SK-N-SH (cell line): ENCODE data around the gene HSPBP1. TPM values are rescaled to one million over a fixed set of nuclear protein-coding genes. Genes with fewer than 3 reads are reported as not detected.
"Not testable (repeated sequence)": the region's sequence is repeated elsewhere in the genome, so short reads cannot be mapped to it uniquely, and the experiment has no call there.

ENCODE experiments used
- CTCF ChIA-PET: fragments of 300-600, 350-600 bp; formaldehyde crosslinking; extraction: SDS; loops from one replicate; lab custom pipeline; 2021; lab: Yijun Ruan, JAX
- POLR2A ChIA-PET: fragments of 350-600 bp; sonication (Branson Sonifier 250); formaldehyde crosslinking; extraction: SDS; loops from one replicate; lab custom pipeline; 2020; ENCODE audit warnings: antibody characterized with exemption, inconsistent platforms; lab: Yijun Ruan, JAX
- DNase-seq: peaks from one replicate; pipeline ENCODE4 v3.0.0; 2012
- H2AFZ ChIP-seq: fragments of 200-600 bp; sonication (generic); 2 replicates; pipeline ENCODE4 v1.8.1; 2016; ENCODE audit warnings: antibody characterized with exemption, mild to moderate bottlenecking, low read depth
- H3F3A ChIP-seq: fragments of 200-600 bp; sonication (generic); replicated peaks from 2 replicates; pipeline ENCODE3; 2016; ENCODE audit warnings: antibody characterized with exemption, mild to moderate bottlenecking; ENCODE audit not compliant: insufficient read depth
- H3K27ac ChIP-seq, 2 experiments: fragments of 200-500 bp in 1 of 2; fragments of 200-600 bp in 1 of 2; sonication (Bioruptor generic) in 1 of 2; sonication (generic), shearing (Covaris generic) in 1 of 2; 2 replicates each; pipeline versions ENCODE4 v1.5.1 to v1.6.1; 2014 to 2016; ENCODE audit warnings: low read depth in 2 of 2, inconsistent platforms in 1 of 2, low read length in 1 of 2, mild to moderate bottlenecking in 1 of 2, mixed read lengths in 1 of 2
- H3K27me3 ChIP-seq: fragments of 200-600 bp; sonication (generic), shearing (Covaris generic); 2 replicates; pipeline ENCODE4 v1.6.1; 2016; ENCODE audit warnings: mixed run types; ENCODE audit not compliant: insufficient read depth
- H3K36me3 ChIP-seq, 2 experiments: fragments of 200-500 bp in 1 of 2; fragments of 200-600 bp in 1 of 2; sonication (Bioruptor generic) in 1 of 2; sonication (generic) in 1 of 2; replicated peaks in 1 of 2; 2 replicates each; pipeline versions ENCODE3 to v1.5.1; 2014 to 2016; ENCODE audit warnings: low read length in 1 of 2, mild to moderate bottlenecking in 1 of 2; ENCODE audit not compliant: insufficient read depth in 2 of 2, control insufficient read depth in 1 of 2
- H3K4me1 ChIP-seq, 2 experiments: fragments of 200-500 bp in 1 of 2; fragments of 200-600 bp in 1 of 2; sonication (Bioruptor generic) in 1 of 2; sonication (generic), shearing (Covaris generic) in 1 of 2; 2 replicates each; pipeline versions ENCODE4 v1.5.1 to v1.6.1; 2014 to 2016; ENCODE audit warnings: low read depth in 1 of 2, low read length in 1 of 2, mixed run types in 1 of 2; ENCODE audit not compliant: insufficient read depth in 2 of 2, control insufficient read depth in 1 of 2
- H3K4me2 ChIP-seq: fragments of 200-600 bp; sonication (generic), shearing (Covaris generic); 2 replicates; pipeline ENCODE4 v1.6.1; 2017; ENCODE audit warnings: mixed run types
- H3K4me3 ChIP-seq, 2 experiments: fragments of 200-500 bp in 1 of 2; fragments of 200-600 bp in 1 of 2; sonication (Bioruptor generic) in 1 of 2; sonication (generic), shearing (Covaris generic) in 1 of 2; 2 replicates each; pipeline versions ENCODE4 v1.5.1 to v1.8.1; 2014 to 2016; ENCODE audit warnings: low read depth in 2 of 2, inconsistent platforms in 1 of 2, low read length in 1 of 2, mild to moderate bottlenecking in 1 of 2, mixed read lengths in 1 of 2, moderate library complexity in 1 of 2
- H3K79me2 ChIP-seq: fragments of 200-600 bp; sonication (generic); 2 replicates; pipeline ENCODE4 v1.8.1; 2017; ENCODE audit warnings: mild to moderate bottlenecking; ENCODE audit not compliant: insufficient read depth
- H3K9ac ChIP-seq: fragments of 200-600 bp; sonication (generic); 2 replicates; pipeline ENCODE4 v1.6.1; 2017; ENCODE audit warnings: mixed run types
- H3K9me2 ChIP-seq: fragments of 200-600 bp; sonication (generic); 2 replicates; pipeline ENCODE4 v1.6.1; 2017; ENCODE audit warnings: mixed run types
- H3K9me3 ChIP-seq: fragments of 200-600 bp; sonication (generic); 2 replicates; pipeline ENCODE4 v1.6.1; 2017; ENCODE audit warnings: mixed run types, mild to moderate bottlenecking, moderate library complexity
- H4K20me1 ChIP-seq: fragments of 200-600 bp; sonication (generic); 2 replicates; pipeline ENCODE4 v1.6.1; 2017; ENCODE audit warnings: mild to moderate bottlenecking, mixed run types; ENCODE audit not compliant: insufficient read depth
- EP300 ChIP-seq, 2 experiments: IDR thresholded peaks; 2 replicates each; pipeline versions ENCODE4 v1.4.0 to v1.6.1; 2012; ENCODE audit warnings: borderline replicate concordance in 1 of 2, low read depth in 1 of 2, low read length in 1 of 2
- EZH2phosphoT487 ChIP-seq: fragments of 200-600 bp; sonication (generic); IDR thresholded peaks from 2 replicates; pipeline ENCODE4 v1.6.1; 2017; ENCODE audit warnings: low read depth, mixed run types, mild to moderate bottlenecking, antibody characterized with exemption, moderate library complexity, borderline replicate concordance
- JUND ChIP-seq: IDR thresholded peaks from 2 replicates; pipeline ENCODE4 v1.4.0; 2012
- MAX ChIP-seq: IDR thresholded peaks from 2 replicates; pipeline ENCODE4 v1.4.0; 2012; ENCODE audit warnings: low read depth
- REST ChIP-seq: IDR thresholded peaks from 2 replicates; pipeline ENCODE4 v1.6.1; 2012; ENCODE audit warnings: mild to moderate bottlenecking, low read depth, low read length, moderate library complexity
- RFX5 ChIP-seq: IDR thresholded peaks from 2 replicates; pipeline ENCODE4 v1.6.1; 2012; ENCODE audit warnings: mild to moderate bottlenecking, improper control_type of control experiment, low read length
- RXRA ChIP-seq: IDR thresholded peaks from 2 replicates; pipeline ENCODE4 v1.4.0; 2012; ENCODE audit warnings: low read depth, mild to moderate bottlenecking, borderline replicate concordance
- SMC3 ChIP-seq: IDR thresholded peaks from 2 replicates; pipeline ENCODE4 v1.6.1; 2012; ENCODE audit warnings: low read depth, low read length, improper control_type of control experiment
- TCF12 ChIP-seq: IDR thresholded peaks from 2 replicates; pipeline ENCODE4 v1.4.0; 2012
- YY1 ChIP-seq: IDR thresholded peaks from 2 replicates; pipeline ENCODE4 v1.4.0; 2012; ENCODE audit warnings: low read depth, mild to moderate bottlenecking
- ZBTB33 ChIP-seq: IDR thresholded peaks from 2 replicates; pipeline ENCODE4 v1.4.0; 2012; ENCODE audit warnings: low read depth, borderline replicate concordance
- WGBS: methylation state at CpG from one replicate; pipeline ENCODE4 v1.1.6; 2017; ENCODE audit warnings: low lambda C conversion rate; 5-methylcytosine and 5-hydroxymethylcytosine counted together
- polyA plus RNA-seq, 3 experiments: library from polyadenylated mRNA; depleted of rRNA; stranded (reverse); fragments of >200 nt; gene quantifications; 2 replicates each; pipeline ENCODE4 v1.2.3, GENCODE V29; 2012

HSPBP1 gene
- polyA plus RNA-seq, 1 of the 3 experiments (the other 2 are of a cell fraction), result 55.4 TPM

GRCh38 chr19:55224679-55225414, 55.1 kb downstream of the HSPBP1 start:
- H3K4me2 ChIP-seq, H2AFZ ChIP-seq, H3K27ac ChIP-seq, H3K27me3 ChIP-seq, H3F3A ChIP-seq, H3K79me2 ChIP-seq, CTCF ChIA-PET, H3K9ac ChIP-seq, H3K4me3 ChIP-seq, H3K9me3 ChIP-seq, H3K9me2 ChIP-seq, POLR2A ChIA-PET: not testable (repeated sequence)
- DNase-seq, result peak; percentile 14
- Histone ChIP-seq H3K4me1 (peaks cover 0 to 37% of the 10 kb centered on the region in 2 experiments; a peak in 1 of 4 replicates), H4K20me1 (peaks cover 16% of the 10 kb centered on the region; the same call in 1 of the 2 replicates), H3K36me3 (peaks cover 0 to 34% of the 10 kb centered on the region in 2 experiments)
- WGBS, result 93% methylated on average over 9 of the region's 11 CpGs

GRCh38 chr19:55224038-55224665, 55.8 kb downstream of the HSPBP1 start:
- H3K36me3 ChIP-seq, result peaks cover 0 to 27% of the 10 kb centered on the region in 2 experiments
- ChIA-PET POLR2A (no interaction called here), CTCF (interaction anchor here (1.5 kb wide), 1 partner anchor 44 kb away, joined by 4 read pairs; the partner anchor contains the start of gene SYT5)
- H3K9me2 ChIP-seq, result no peaks in the 10 kb centered on the region
- H3K27me3 ChIP-seq, result no peaks in the 10 kb centered on the region
- H3K4me2 ChIP-seq, result no peak overlapping the region
- peak; percentile 35 for DNase-seq
- WGBS, result 87% methylated on average over 18 of the region's 26 CpGs
- H3F3A ChIP-seq, result no peaks in the 10 kb centered on the region
- no peaks in the 10 kb centered on the region for H3K79me2 ChIP-seq
- peaks cover 0 to 30% of the 10 kb centered on the region in 2 experiments; a peak in 1 of 4 replicates for H3K4me1 ChIP-seq
- H4K20me1 ChIP-seq, result peaks cover 16% of the 10 kb centered on the region; the same call in 1 of the 2 replicates
- no peak overlapping the region for H3K4me3 ChIP-seq
- no peak overlapping the region for H2AFZ ChIP-seq
- no peak overlapping the region for H3K9ac ChIP-seq
- no peaks in the 10 kb centered on the region for H3K9me3 ChIP-seq
- no peak overlapping the region for H3K27ac ChIP-seq
- TF ChIP-seq SMC3 (no peak), REST (no peak), MAX (no peak), RFX5 (no peak), EP300 (IDR thresholded peaks at IDR 0.05; ENCODE audit: borderline replicate concordance in 1 of 2, low read depth in 1 of 2, low read length in 1 of 2) (no peak), ZBTB33 (no peak), TCF12 (no peak), JUND (no peak), YY1 (no peak), EZH2phosphoT487 (no peak), RXRA (no peak)
